ENCODE data around the gene ZNF335. TPM values are rescaled to one million over a fixed set of nuclear protein-coding genes. Genes with fewer than 3 reads are reported as not detected.

ZNF335 gene
- total and polyA plus RNA-seq, 11 donors, result 5.6 to 14.9 (median 7.5) TPM

DNA sequence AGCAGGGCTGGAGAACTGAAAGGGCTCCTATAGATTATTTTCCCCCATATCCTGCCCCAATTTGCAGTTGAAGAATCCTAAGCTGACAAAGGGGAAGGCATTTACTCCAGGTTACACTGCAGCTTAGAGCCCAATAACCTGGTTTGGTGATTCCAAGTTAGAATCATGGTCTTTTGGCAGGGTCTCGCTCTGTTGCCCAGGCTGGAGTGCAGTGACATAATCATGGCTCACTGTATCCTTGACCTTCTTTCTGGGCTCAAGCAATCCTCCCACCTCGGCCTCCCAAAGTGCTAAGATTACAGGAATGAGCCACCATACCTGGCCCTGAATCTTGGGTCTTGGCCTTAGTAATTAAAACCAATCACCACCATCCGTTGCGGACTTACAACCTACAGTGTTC, 35.7 kb upstream of the ZNF335 start:
- peaks cover 27 to 85% (median 45%) of the 10 kb centered on the region in 9 donors for H3K27me3 ChIP-seq
- DNase-seq, result no peak
- no peaks in the 10 kb centered on the region for H3K9me3 ChIP-seq
- 79 to 82% (median 80%) methylated on average over 4 of the region's 4 CpGs for WGBS, 4 donors
- H3K36me3 ChIP-seq, result no peaks in the 10 kb centered on the region
- TF ChIP-seq, protein P1, sequence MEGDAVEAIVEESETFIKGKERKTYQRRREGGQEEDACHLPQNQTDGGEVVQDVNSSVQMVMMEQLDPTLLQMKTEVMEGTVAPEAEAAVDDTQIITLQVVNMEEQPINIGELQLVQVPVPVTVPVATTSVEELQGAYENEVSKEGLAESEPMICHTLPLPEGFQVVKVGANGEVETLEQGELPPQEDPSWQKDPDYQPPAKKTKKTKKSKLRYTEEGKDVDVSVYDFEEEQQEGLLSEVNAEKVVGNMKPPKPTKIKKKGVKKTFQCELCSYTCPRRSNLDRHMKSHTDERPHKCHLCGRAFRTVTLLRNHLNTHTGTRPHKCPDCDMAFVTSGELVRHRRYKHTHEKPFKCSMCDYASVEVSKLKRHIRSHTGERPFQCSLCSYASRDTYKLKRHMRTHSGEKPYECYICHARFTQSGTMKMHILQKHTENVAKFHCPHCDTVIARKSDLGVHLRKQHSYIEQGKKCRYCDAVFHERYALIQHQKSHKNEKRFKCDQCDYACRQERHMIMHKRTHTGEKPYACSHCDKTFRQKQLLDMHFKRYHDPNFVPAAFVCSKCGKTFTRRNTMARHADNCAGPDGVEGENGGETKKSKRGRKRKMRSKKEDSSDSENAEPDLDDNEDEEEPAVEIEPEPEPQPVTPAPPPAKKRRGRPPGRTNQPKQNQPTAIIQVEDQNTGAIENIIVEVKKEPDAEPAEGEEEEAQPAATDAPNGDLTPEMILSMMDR (IDR thresholded peaks at IDR 0.05), result no peak
- no peak for TF ChIP-seq POLR2A (IDR thresholded peaks at IDR 0.05)
- H3K4me3 ChIP-seq, result no peak overlapping the region
- intact Hi-C loops (cut with DNase I), result no loop called here
- no peak overlapping the region for H3K27ac ChIP-seq
- ATAC-seq, result no peak
- H3K4me1 ChIP-seq, result peaks cover 0 to 86% (median 0%) of the 10 kb centered on the region in 12 donors

DNA sequence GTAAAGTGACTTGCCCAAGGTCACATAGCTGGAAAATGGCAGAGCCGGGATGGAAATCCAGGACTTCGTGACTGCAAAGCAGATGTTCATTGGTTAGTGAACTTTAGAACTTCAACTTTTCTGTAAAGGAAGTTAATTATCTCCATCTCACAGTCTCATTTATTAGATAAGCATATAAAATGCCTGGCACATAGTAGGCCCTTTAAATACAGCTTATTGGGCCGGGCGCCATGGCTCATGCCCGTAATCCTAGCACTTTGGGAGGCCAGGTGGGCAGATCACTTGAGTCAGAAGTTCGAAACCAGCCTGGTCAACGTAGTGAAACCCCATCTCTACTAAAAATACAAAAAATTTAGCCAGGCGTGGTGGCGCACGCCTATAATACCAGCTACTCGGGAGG, 35.0 kb upstream of the ZNF335 start:
- Histone ChIP-seq H3K4me1 (peaks cover 0 to 86% (median 0%) of the 10 kb centered on the region in 12 donors), H3K36me3 (no peaks in the 10 kb centered on the region), H3K4me3 (no peak overlapping the region), H3K27ac (no peak overlapping the region), H3K27me3 (peaks cover 22 to 81% (median 38%) of the 10 kb centered on the region in 9 donors), H3K9me3 (no peaks in the 10 kb centered on the region)
- intact Hi-C loops (cut with DNase I), result no loop called here
- DNase-seq (no peak), ATAC-seq (no peak)
- WGBS, 4 donors, result 82 to 93% (median 89%) methylated on average over 11 of the region's 11 CpGs
- TF ChIP-seq, protein P1 (IDR thresholded peaks at IDR 0.05), result no peak
- no peak for TF ChIP-seq POLR2A (IDR thresholded peaks at IDR 0.05)

DNA sequence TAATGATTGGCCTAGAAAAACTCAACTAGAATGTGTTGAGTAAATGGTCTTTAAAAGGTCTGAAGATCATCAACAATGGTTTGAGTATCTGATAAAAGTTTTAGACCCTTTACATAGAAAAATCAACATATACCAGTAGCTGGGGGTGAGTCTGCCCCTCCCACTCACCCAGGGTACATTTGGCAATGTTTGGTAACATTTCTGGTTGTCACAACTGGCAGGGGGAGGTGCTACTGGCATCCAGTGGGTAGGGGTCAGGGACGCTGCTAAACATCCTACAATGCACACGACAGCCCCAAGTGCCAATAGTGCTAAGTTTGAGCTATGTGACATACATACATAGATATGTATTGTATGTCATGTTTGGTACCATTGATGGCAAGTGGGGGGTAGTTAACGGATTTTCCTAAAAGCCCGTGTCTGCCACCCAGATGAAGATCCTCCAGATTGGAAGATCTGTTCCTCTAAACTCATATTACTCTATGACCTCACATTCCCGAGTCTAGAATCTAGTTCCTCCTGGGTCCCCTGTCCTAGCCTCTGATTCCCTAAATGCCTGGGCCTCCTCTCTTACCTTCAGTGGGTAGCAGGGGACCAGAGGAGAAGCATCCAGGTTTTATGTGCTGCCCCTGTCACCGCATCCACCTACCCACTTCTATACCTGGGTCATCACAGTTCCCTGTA, 34.2 kb upstream of the ZNF335 start:
- intact Hi-C loops (cut with DNase I), result no loop called here
- no peak for TF ChIP-seq POLR2A (IDR thresholded peaks at IDR 0.05)
- TF ChIP-seq, protein P1 (IDR thresholded peaks at IDR 0.05), result no peak
- DNase-seq (no peak), ATAC-seq (no peak)
- Histone ChIP-seq H3K36me3 (no peaks in the 10 kb centered on the region), H3K27me3 (peaks cover 14 to 81% (median 33%) of the 10 kb centered on the region in 9 donors), H3K4me3 (no peak overlapping the region), H3K27ac (no peak overlapping the region), H3K4me1 (peaks cover 0 to 83% (median 0%) of the 10 kb centered on the region in 12 donors), H3K9me3 (no peaks in the 10 kb centered on the region)
- WGBS, 4 donors, result 69 to 80% (median 75%) methylated on average over 6 of the region's 6 CpGs

DNA sequence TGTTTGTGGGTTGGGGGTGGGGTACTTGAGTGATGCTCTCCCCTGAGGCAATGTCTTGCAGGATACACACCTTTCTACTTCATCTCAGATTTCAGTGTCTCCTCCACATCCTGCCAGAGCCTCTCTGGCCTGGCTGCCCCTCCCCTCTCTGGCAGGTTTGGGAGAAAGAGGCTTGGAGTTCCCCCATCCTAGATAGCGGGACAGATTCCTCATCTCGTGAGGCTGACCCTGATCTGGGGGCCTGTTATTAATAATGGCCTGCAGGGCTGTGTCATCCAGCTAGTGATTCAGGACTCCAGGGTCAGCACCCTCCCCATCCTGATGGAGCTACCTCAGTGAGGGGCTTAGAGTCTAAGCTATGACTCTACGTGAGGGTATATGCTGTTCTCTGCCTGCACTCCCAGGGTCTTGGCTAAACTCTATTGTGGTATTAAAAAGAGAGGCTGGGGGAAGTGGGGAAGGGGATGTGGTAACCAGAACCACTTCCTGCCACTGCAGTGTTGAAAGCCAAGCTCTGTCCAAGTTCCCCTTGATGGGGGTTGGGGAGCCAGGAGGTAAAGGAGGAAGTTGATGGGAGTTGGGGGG, 33.0 kb upstream of the ZNF335 start:
- H3K27me3 ChIP-seq, result peaks cover 4 to 72% (median 22%) of the 10 kb centered on the region in 9 donors
- no peaks in the 10 kb centered on the region for H3K36me3 ChIP-seq
- TF ChIP-seq POLR2A (IDR thresholded peaks at IDR 0.05), result no peak
- TF ChIP-seq, protein P1 (IDR thresholded peaks at IDR 0.05), result no peak
- peak; percentile 50 to 60 (median 57) for DNase-seq
- peak overlapping the region in 2 of 12 donors; percentile 9 to 74 for H3K27ac ChIP-seq
- WGBS, 4 donors, result 14 to 40% (median 19%) methylated on average over 3 of the region's 3 CpGs
- H3K4me1 ChIP-seq, result peaks cover 0 to 83% (median 0%) of the 10 kb centered on the region in 12 donors
- intact Hi-C loops (cut with DNase I), result no loop called here
- H3K4me3 ChIP-seq, result peak overlapping the region in 1 of 12 donors; percentile 23
- peak; percentile 52 to 80 (median 70) for ATAC-seq
- no peaks in the 10 kb centered on the region for H3K9me3 ChIP-seq
